Measurements from ENCODE around the gene TIMM13. TPM values are rescaled to one million over a fixed set of nuclear protein-coding genes. Genes with fewer than 3 reads are reported as not detected.

Gene TIMM13
- total RNA-seq, 1 donor from 2014 or later, result 117 TPM

DNA sequence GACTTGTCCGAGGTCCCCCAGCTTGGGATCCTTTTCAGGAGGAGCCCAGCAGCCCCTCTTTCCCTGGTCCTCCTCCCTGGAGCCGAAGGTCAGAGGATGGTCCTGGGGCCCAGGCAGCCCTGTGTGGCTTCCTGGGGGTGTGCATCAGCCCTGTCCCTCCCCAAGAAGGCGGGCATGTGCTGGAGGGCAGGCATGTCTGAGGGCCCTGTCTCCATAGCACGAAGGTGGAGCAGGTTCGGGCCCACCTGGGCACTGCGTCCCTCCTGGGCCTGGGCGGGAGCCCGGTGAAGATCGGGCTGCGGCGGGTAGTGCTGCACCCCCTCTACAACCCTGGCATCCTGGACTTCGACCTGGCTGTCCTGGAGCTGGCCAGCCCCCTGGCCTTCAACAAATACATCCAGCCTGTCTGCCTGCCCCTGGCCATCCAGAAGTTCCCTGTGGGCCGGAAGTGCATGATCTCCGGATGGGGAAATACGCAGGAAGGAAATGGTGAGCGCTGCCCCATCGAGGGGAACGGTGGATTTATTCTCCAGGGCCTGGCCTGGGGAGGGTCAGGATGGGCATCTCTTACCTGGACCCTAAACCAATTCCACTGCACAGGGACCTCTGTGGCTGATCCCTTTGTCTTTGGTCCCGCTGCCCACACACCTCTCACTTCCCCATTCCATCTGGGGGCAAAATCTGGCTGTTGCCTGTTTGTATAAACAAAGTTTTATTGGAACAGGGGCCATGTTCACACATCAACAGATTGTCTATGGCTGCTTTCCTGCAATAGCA is 10.9 kb downstream of the TIMM13 start:
- no peaks in the 10 kb centered on the region for H3K9me3 Mint-ChIP-seq (ENCODE audit: unreplicated experiment)
- H3K4me1 Mint-ChIP-seq (ENCODE audit: unreplicated experiment), result no peaks in the 10 kb centered on the region
- no peak overlapping the region for H3K4me3 Mint-ChIP-seq (ENCODE audit: unreplicated experiment)
- DNase-seq (ENCODE audit: low spot score), result no peak
- TF ChIP-seq, protein P1, sequence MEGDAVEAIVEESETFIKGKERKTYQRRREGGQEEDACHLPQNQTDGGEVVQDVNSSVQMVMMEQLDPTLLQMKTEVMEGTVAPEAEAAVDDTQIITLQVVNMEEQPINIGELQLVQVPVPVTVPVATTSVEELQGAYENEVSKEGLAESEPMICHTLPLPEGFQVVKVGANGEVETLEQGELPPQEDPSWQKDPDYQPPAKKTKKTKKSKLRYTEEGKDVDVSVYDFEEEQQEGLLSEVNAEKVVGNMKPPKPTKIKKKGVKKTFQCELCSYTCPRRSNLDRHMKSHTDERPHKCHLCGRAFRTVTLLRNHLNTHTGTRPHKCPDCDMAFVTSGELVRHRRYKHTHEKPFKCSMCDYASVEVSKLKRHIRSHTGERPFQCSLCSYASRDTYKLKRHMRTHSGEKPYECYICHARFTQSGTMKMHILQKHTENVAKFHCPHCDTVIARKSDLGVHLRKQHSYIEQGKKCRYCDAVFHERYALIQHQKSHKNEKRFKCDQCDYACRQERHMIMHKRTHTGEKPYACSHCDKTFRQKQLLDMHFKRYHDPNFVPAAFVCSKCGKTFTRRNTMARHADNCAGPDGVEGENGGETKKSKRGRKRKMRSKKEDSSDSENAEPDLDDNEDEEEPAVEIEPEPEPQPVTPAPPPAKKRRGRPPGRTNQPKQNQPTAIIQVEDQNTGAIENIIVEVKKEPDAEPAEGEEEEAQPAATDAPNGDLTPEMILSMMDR (IDR thresholded peaks at IDR 0.05; ENCODE audit: unreplicated experiment), result no peak
- no peaks in the 10 kb centered on the region for H3K36me3 Mint-ChIP-seq (ENCODE audit: low read depth, unreplicated experiment)
- H3K27me3 Mint-ChIP-seq (ENCODE audit: unreplicated experiment), result peaks cover 10% of the 10 kb centered on the region
- H3K27ac Mint-ChIP-seq (ENCODE audit: unreplicated experiment), result no peak overlapping the region

DNA sequence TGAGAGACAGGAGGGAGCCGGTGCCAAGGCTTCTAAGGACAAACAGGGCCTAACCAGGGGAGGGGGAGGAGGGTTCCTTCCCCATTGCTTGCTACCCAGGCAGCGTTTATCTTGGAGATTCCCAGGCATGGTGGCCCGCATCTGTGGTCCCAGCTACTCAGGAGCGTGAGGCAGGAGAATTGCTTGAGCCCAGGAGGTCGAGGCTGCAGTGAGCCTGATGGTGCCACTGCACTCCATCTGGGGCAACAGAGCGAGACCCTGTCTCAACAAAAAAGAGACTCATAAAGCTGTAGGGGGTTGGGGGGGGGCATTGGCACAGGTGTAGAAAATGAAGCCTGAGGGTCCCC is 11.4 kb downstream of the TIMM13 start:
- no peaks in the 10 kb centered on the region for H3K4me1 Mint-ChIP-seq (ENCODE audit: unreplicated experiment)
- H3K27ac Mint-ChIP-seq (ENCODE audit: unreplicated experiment), result no peak overlapping the region
- H3K27me3 Mint-ChIP-seq (ENCODE audit: unreplicated experiment), result peaks cover 10% of the 10 kb centered on the region
- DNase-seq (ENCODE audit: low spot score), result no peak
- H3K36me3 Mint-ChIP-seq (ENCODE audit: low read depth, unreplicated experiment), result no peaks in the 10 kb centered on the region
- no peak overlapping the region for H3K4me3 Mint-ChIP-seq (ENCODE audit: unreplicated experiment)
- TF ChIP-seq, protein P1 (IDR thresholded peaks at IDR 0.05; ENCODE audit: unreplicated experiment), result no peak
- no peaks in the 10 kb centered on the region for H3K9me3 Mint-ChIP-seq (ENCODE audit: unreplicated experiment)

DNA sequence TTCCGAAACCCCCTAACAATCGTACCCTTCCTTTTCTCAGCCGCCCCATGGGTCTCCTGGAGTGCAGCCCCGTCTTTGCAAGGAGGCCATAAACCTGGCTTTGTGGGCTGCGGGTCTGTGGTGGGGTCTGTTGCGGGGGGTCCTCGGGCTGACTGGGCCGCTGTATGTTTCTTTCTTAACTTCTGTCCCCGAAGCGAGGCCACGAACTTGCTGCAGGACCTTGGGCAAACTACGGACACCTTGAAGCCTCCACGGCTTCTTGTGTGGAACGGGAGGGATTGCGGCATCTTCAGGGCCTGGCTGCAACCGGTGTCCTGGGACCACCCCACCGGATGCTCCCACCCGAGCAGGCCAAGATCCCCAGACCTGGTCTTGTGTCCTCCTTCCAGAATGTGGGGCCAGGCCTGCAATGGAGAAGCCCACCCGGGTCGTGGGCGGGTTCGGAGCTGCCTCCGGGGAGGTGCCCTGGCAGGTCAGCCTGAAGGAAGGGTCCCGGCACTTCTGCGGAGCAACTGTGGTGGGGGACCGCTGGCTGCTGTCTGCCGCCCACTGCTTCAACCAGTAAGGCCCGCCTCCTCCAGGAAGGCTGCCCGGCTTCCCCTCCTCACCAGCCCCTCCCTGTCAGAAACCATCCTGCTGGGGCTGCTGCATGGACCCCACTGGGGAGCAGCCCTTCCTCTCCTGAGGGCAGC is 12.0 kb downstream of the TIMM13 start:
- H3K27me3 Mint-ChIP-seq (ENCODE audit: unreplicated experiment), result peaks cover 13% of the 10 kb centered on the region
- peaks cover 3% of the 10 kb centered on the region for H3K4me1 Mint-ChIP-seq (ENCODE audit: unreplicated experiment)
- H3K4me3 Mint-ChIP-seq (ENCODE audit: unreplicated experiment), result no peak overlapping the region
- H3K9me3 Mint-ChIP-seq (ENCODE audit: unreplicated experiment), result no peaks in the 10 kb centered on the region
- TF ChIP-seq, protein P1 (IDR thresholded peaks at IDR 0.05; ENCODE audit: unreplicated experiment), result no peak
- DNase-seq (ENCODE audit: low spot score), result no peak
- H3K27ac Mint-ChIP-seq (ENCODE audit: unreplicated experiment), result no peak overlapping the region
- H3K36me3 Mint-ChIP-seq (ENCODE audit: low read depth, unreplicated experiment), result no peaks in the 10 kb centered on the region

DNA sequence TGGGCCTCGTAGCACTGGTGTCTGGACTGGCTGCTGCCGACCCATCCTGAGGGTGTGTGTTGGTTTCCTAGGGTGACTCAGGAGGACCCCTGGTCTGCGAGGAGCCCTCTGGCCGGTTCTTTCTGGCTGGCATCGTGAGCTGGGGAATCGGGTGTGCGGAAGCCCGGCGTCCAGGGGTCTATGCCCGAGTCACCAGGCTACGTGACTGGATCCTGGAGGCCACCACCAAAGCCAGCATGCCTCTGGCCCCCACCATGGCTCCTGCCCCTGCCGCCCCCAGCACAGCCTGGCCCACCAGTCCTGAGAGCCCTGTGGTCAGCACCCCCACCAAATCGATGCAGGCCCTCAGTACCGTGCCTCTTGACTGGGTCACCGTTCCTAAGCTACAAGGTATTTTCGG is 13.8 kb downstream of the TIMM13 start:
- H3K36me3 Mint-ChIP-seq (ENCODE audit: low read depth, unreplicated experiment), result no peaks in the 10 kb centered on the region
- TF ChIP-seq, protein P1 (IDR thresholded peaks at IDR 0.05; ENCODE audit: unreplicated experiment), result no peak
- peaks cover 11% of the 10 kb centered on the region for H3K27me3 Mint-ChIP-seq (ENCODE audit: unreplicated experiment)
- no peaks in the 10 kb centered on the region for H3K9me3 Mint-ChIP-seq (ENCODE audit: unreplicated experiment)
- H3K4me3 Mint-ChIP-seq (ENCODE audit: unreplicated experiment), result no peak overlapping the region
- DNase-seq (ENCODE audit: low spot score), result no peak
- H3K27ac Mint-ChIP-seq (ENCODE audit: unreplicated experiment), result no peak overlapping the region
- H3K4me1 Mint-ChIP-seq (ENCODE audit: unreplicated experiment), result peaks cover 3% of the 10 kb centered on the region

DNA sequence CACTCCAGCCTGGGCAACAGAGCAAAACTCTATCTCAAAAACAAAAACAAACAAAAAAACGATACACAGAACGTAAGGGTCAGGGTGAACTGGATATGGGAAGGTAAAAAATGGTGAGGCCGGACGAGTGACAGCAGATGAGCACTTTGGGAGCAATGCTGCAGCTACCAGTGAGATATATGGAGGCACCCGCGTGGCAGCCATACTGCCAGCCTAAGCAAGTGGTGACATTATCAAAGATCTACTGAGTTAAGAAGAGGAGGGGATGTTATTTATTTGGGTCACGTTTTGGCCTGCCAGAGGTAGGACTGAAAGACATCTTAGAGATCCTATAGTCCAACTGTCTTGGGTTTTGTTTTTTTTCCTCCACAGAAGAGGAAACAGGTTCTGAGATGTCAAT is 14.2 kb downstream of the TIMM13 start:
- no peak overlapping the region for H3K27ac Mint-ChIP-seq (ENCODE audit: unreplicated experiment)
- peaks cover 11% of the 10 kb centered on the region for H3K27me3 Mint-ChIP-seq (ENCODE audit: unreplicated experiment)
- no peak for DNase-seq (ENCODE audit: low spot score)

More for the DNA sequence above, 14.2 kb downstream of the TIMM13 start:
- H3K9me3 Mint-ChIP-seq (ENCODE audit: unreplicated experiment), result no peaks in the 10 kb centered on the region
- no peaks in the 10 kb centered on the region for H3K36me3 Mint-ChIP-seq (ENCODE audit: low read depth, unreplicated experiment)
- peaks cover 3% of the 10 kb centered on the region for H3K4me1 Mint-ChIP-seq (ENCODE audit: unreplicated experiment)
- peak overlapping the region; percentile 1 for H3K4me3 Mint-ChIP-seq (ENCODE audit: unreplicated experiment)
- TF ChIP-seq, protein P1 (IDR thresholded peaks at IDR 0.05; ENCODE audit: unreplicated experiment), result no peak

Data from endothelial cell (in vitro differentiated cells).